ENCODE results near the gene MYO15B. TPM values are rescaled to one million over a fixed set of nuclear protein-coding genes. Genes with fewer than 3 reads are reported as not detected.

Gene MYO15B
- total RNA-seq, 1 experiment from 2014 or later, result 8.0 TPM

- Histone ChIP-seq H3K36me3 (ENCODE audit: insufficient read depth, low read length) (no peaks in the 10 kb centered on the region), H3K4me2 (ENCODE audit: low read depth, low read length, poor library complexity, severe bottlenecking) (peak overlapping the region; percentile 33), H3K9ac (ENCODE audit: low read length) (peak overlapping the region; percentile 46), H3K4me3 (ENCODE audit: low read length) (no peak overlapping the region; the same call in 1 of the 2 replicates), H3K9me3 (ENCODE audit: low read length) (no peaks in the 10 kb centered on the region), H3K79me2 (ENCODE audit: low read length) (no peaks in the 10 kb centered on the region), H3K9me2 (replicated peaks; ENCODE audit: insufficient read depth, low read length) (no peaks in the 10 kb centered on the region), H3K27me3 (ENCODE audit: low read length) (no peaks in the 10 kb centered on the region), H3K4me1 (ENCODE audit: low read length) (peaks cover 19% of the 10 kb centered on the region), H2AFZ (ENCODE audit: low read length) (peak overlapping the region; percentile 62; the same call in 1 of the 2 replicates), H4K20me1 (ENCODE audit: insufficient read depth, low read depth, low read length) (no peaks in the 10 kb centered on the region), H3K27ac (ENCODE audit: low read length) (peak overlapping the region; percentile 50)
- peak; percentile 91 for DNase-seq
These were observed 16.3 kb upstream of the MYO15B start for GRCh38 chr17:75571197-75571884.

GRCh38 chr17:75571885-75572215 is 15.8 kb upstream of the MYO15B start:
- no peaks in the 10 kb centered on the region for H3K9me3 ChIP-seq (ENCODE audit: low read length)
- no peak overlapping the region for H3K4me3 ChIP-seq (ENCODE audit: low read length)
- no peak overlapping the region for H3K9ac ChIP-seq (ENCODE audit: low read length)
- H3K4me2 ChIP-seq (ENCODE audit: low read depth, low read length, poor library complexity, severe bottlenecking), result no peak overlapping the region
- no peak overlapping the region for H2AFZ ChIP-seq (ENCODE audit: low read length)
- H3K4me1 ChIP-seq (ENCODE audit: low read length), result peaks cover 14% of the 10 kb centered on the region
- H3K27ac ChIP-seq (ENCODE audit: low read length), result no peak overlapping the region
- H3K79me2 ChIP-seq (ENCODE audit: low read length), result no peaks in the 10 kb centered on the region
- no peaks in the 10 kb centered on the region for H3K9me2 ChIP-seq (replicated peaks; ENCODE audit: insufficient read depth, low read length)
- no peaks in the 10 kb centered on the region for H4K20me1 ChIP-seq (ENCODE audit: insufficient read depth, low read depth, low read length)
- no peaks in the 10 kb centered on the region for H3K27me3 ChIP-seq (ENCODE audit: low read length)
- no peak for DNase-seq
- no peaks in the 10 kb centered on the region for H3K36me3 ChIP-seq (ENCODE audit: insufficient read depth, low read length)

DNA sequence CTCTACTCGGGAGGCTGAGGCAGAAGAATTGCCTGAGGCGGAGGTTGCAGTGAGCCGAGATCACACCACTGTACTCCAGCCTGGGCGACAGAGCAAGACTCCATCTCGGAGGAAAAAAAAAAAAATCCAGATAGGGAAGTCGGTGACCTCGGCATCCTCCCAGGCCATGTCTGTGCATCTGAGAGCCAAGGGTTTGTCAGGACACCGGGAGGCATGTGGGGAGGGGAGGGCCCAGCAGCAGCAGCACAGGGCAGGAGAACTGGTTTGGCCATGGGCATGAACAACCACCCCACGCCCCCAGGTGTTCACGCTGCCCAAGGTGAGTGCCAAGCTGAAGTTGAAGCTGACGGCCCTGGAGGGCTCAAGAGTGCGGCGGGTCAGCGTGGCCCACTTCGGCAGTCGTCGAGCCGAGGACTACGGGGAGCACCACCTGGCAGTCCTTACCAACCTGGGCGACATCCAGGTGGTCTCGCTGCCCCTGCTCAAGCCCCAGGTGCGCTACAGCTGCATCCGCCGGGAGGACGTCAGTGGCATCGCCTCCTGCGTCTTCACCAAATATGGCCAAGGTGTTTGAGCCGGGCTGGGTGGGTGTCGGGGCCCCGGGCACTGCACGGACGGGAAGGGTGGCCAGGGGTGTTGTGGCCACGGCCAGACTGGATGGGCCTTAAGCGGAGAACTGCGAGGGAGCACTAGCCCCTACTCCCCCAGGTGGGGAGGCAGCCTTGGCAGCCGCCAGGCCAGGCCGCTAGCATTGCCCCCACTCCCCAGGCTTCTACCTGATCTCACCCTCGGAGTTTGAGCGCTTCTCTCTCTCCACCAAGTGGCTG is 14.7 kb upstream of the MYO15B start:
- no peak overlapping the region for H3K4me3 ChIP-seq (ENCODE audit: low read length)
- H2AFZ ChIP-seq (ENCODE audit: low read length), result no peak overlapping the region
- no peaks in the 10 kb centered on the region for H3K9me3 ChIP-seq (ENCODE audit: low read length)
- H3K27ac ChIP-seq (ENCODE audit: low read length), result no peak overlapping the region
- H3K4me2 ChIP-seq (ENCODE audit: low read depth, low read length, poor library complexity, severe bottlenecking), result no peak overlapping the region
- DNase-seq, result no peak
- no peaks in the 10 kb centered on the region for H3K9me2 ChIP-seq (replicated peaks; ENCODE audit: insufficient read depth, low read length)
- H3K27me3 ChIP-seq (ENCODE audit: low read length), result no peaks in the 10 kb centered on the region
- no peak overlapping the region for H3K9ac ChIP-seq (ENCODE audit: low read length)
- H4K20me1 ChIP-seq (ENCODE audit: insufficient read depth, low read depth, low read length), result no peaks in the 10 kb centered on the region
- peaks cover 12% of the 10 kb centered on the region for H3K4me1 ChIP-seq (ENCODE audit: low read length)
- H3K36me3 ChIP-seq (ENCODE audit: insufficient read depth, low read length), result no peaks in the 10 kb centered on the region
- H3K79me2 ChIP-seq (ENCODE audit: low read length), result no peaks in the 10 kb centered on the region

DNA sequence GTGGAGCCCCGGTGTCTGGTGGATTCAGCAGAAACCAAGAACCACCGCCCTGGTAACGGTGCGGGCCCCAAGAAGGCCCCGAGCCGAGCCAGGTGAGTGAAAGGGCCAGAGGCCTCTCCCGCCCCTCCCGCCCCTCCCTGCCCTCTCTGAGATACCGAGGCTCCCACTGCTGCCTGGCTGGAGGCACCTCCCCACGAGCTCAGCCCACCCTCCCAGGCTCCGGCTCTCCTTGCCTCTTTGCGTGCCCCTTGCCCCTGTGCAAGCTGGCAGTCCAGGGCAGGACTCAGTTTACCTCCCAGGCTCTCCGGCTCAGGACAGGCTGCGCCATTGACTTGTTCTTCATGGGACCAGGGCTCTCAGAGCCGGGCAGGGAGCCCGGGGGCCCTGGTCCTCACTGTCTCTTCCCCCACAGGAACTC is 14.1 kb upstream of the MYO15B start:
- Histone ChIP-seq H3K4me3 (ENCODE audit: low read length) (no peak overlapping the region), H3K4me2 (ENCODE audit: low read depth, low read length, poor library complexity, severe bottlenecking) (no peak overlapping the region), H4K20me1 (ENCODE audit: insufficient read depth, low read depth, low read length) (no peaks in the 10 kb centered on the region), H3K4me1 (ENCODE audit: low read length) (peaks cover 12% of the 10 kb centered on the region), H3K9me3 (ENCODE audit: low read length) (no peaks in the 10 kb centered on the region), H3K27me3 (ENCODE audit: low read length) (no peaks in the 10 kb centered on the region), H2AFZ (ENCODE audit: low read length) (no peak overlapping the region), H3K36me3 (ENCODE audit: insufficient read depth, low read length) (no peaks in the 10 kb centered on the region), H3K9ac (ENCODE audit: low read length) (no peak overlapping the region), H3K9me2 (replicated peaks; ENCODE audit: insufficient read depth, low read length) (no peaks in the 10 kb centered on the region), H3K79me2 (ENCODE audit: low read length) (no peaks in the 10 kb centered on the region), H3K27ac (ENCODE audit: low read length) (no peak overlapping the region)
- DNase-seq, result no peak

- Histone ChIP-seq H3K9me2 (replicated peaks; ENCODE audit: insufficient read depth, low read length) (no peaks in the 10 kb centered on the region), H3K4me3 (ENCODE audit: low read length) (no peak overlapping the region), H3K9me3 (ENCODE audit: low read length) (no peaks in the 10 kb centered on the region), H3K79me2 (ENCODE audit: low read length) (no peaks in the 10 kb centered on the region), H3K4me1 (ENCODE audit: low read length) (peaks cover 12% of the 10 kb centered on the region), H2AFZ (ENCODE audit: low read length) (no peak overlapping the region), H3K9ac (ENCODE audit: low read length) (no peak overlapping the region), H3K4me2 (ENCODE audit: low read depth, low read length, poor library complexity, severe bottlenecking) (no peak overlapping the region), H4K20me1 (ENCODE audit: insufficient read depth, low read depth, low read length) (no peaks in the 10 kb centered on the region), H3K27me3 (ENCODE audit: low read length) (no peaks in the 10 kb centered on the region), H3K36me3 (ENCODE audit: insufficient read depth, low read length) (no peaks in the 10 kb centered on the region), H3K27ac (ENCODE audit: low read length) (no peak overlapping the region)
- DNase-seq, result no peak
These were observed 13.6 kb upstream of the MYO15B start for GRCh38 chr17:75573994-75574393.

GRCh38 chr17:75574404-75575036 is 13.1 kb upstream of the MYO15B start:
- no peaks in the 10 kb centered on the region for H4K20me1 ChIP-seq (ENCODE audit: insufficient read depth, low read depth, low read length)
- no peaks in the 10 kb centered on the region for H3K79me2 ChIP-seq (ENCODE audit: low read length)
- H3K9me2 ChIP-seq (replicated peaks; ENCODE audit: insufficient read depth, low read length), result no peaks in the 10 kb centered on the region
- DNase-seq, result no peak
- no peak overlapping the region for H3K4me3 ChIP-seq (ENCODE audit: low read length)
- H3K9ac ChIP-seq (ENCODE audit: low read length), result no peak overlapping the region
- H3K9me3 ChIP-seq (ENCODE audit: low read length), result no peaks in the 10 kb centered on the region
- no peak overlapping the region for H2AFZ ChIP-seq (ENCODE audit: low read length)
- H3K27me3 ChIP-seq (ENCODE audit: low read length), result no peaks in the 10 kb centered on the region
- H3K36me3 ChIP-seq (ENCODE audit: insufficient read depth, low read length), result no peaks in the 10 kb centered on the region
- H3K27ac ChIP-seq (ENCODE audit: low read length), result no peak overlapping the region
- no peak overlapping the region for H3K4me2 ChIP-seq (ENCODE audit: low read depth, low read length, poor library complexity, severe bottlenecking)
- peaks cover 12% of the 10 kb centered on the region for H3K4me1 ChIP-seq (ENCODE audit: low read length)

DNA sequence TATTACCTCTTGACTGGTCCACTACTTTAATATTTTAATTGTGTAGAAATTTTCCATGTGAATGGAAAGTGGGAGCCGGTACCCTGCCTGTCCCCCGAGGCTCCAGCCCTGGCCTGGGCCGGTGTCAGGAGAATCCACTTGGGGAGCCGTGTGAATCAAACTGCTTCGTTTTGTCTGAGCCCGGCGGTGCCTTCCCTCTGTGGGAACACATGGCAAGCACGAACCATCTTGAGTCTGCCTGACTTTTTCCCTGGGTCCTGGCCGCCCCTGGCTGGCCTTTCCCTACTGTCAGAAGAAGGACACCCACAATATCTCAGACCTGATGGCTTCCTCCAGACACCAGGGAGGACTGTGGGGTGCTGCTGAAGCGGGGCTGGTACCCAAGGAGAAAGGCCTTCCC is 12.4 kb upstream of the MYO15B start:
- no peak overlapping the region for H3K4me3 ChIP-seq (ENCODE audit: low read length)
- no peaks in the 10 kb centered on the region for H3K36me3 ChIP-seq (ENCODE audit: insufficient read depth, low read length)
- no peak overlapping the region for H3K4me2 ChIP-seq (ENCODE audit: low read depth, low read length, poor library complexity, severe bottlenecking)
- no peak overlapping the region for H2AFZ ChIP-seq (ENCODE audit: low read length)
- H3K4me1 ChIP-seq (ENCODE audit: low read length), result peaks cover 12% of the 10 kb centered on the region
- no peaks in the 10 kb centered on the region for H3K79me2 ChIP-seq (ENCODE audit: low read length)
- no peak for DNase-seq
- no peaks in the 10 kb centered on the region for H3K27me3 ChIP-seq (ENCODE audit: low read length)
- no peaks in the 10 kb centered on the region for H4K20me1 ChIP-seq (ENCODE audit: insufficient read depth, low read depth, low read length)
- H3K9me2 ChIP-seq (replicated peaks; ENCODE audit: insufficient read depth, low read length), result no peaks in the 10 kb centered on the region
- H3K27ac ChIP-seq (ENCODE audit: low read length), result no peak overlapping the region
- H3K9ac ChIP-seq (ENCODE audit: low read length), result no peak overlapping the region
- H3K9me3 ChIP-seq (ENCODE audit: low read length), result no peaks in the 10 kb centered on the region

DNA sequence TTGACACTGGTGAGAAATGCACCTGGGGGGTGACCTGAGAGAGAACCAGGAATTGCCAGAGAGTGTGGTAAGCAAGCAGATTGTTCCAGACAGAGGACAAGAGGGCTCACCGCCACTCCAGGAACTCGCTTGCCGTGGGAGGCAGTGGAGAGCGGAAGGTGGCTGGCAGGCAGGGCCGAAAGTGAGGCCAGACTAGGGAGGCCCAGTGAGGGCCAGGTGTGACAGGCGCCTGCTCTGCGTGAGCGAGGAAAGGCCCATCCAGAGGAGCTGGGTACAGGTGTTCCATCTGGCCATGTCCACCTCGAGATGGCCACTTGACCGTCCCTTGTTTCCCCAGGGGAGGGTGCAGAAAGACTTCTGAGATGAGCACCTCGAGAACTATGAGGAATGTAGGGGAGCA is 11.9 kb upstream of the MYO15B start:
- no peak for DNase-seq
- H3K79me2 ChIP-seq (ENCODE audit: low read length), result no peaks in the 10 kb centered on the region
- H3K4me3 ChIP-seq (ENCODE audit: low read length), result no peak overlapping the region
- no peaks in the 10 kb centered on the region for H3K9me3 ChIP-seq (ENCODE audit: low read length)
- peaks cover 10% of the 10 kb centered on the region for H3K4me1 ChIP-seq (ENCODE audit: low read length)
- no peaks in the 10 kb centered on the region for H3K27me3 ChIP-seq (ENCODE audit: low read length)
- no peak overlapping the region for H3K4me2 ChIP-seq (ENCODE audit: low read depth, low read length, poor library complexity, severe bottlenecking)
- H3K9ac ChIP-seq (ENCODE audit: low read length), result no peak overlapping the region
- no peaks in the 10 kb centered on the region for H4K20me1 ChIP-seq (ENCODE audit: insufficient read depth, low read depth, low read length)
- no peaks in the 10 kb centered on the region for H3K36me3 ChIP-seq (ENCODE audit: insufficient read depth, low read length)
- no peaks in the 10 kb centered on the region for H3K9me2 ChIP-seq (replicated peaks; ENCODE audit: insufficient read depth, low read length)
- no peak overlapping the region for H3K27ac ChIP-seq (ENCODE audit: low read length)
- no peak overlapping the region for H2AFZ ChIP-seq (ENCODE audit: low read length)
